PFSK-1 (cell line): ENCODE results near the gene GPR137B.

ENCODE experiments used
- FOXP2 ChIP-seq: optimal IDR thresholded peaks from 2 replicates; pipeline ENCODE3; 2011; ENCODE audit warnings: borderline replicate concordance, control low read depth, inconsistent platforms; ENCODE audit not compliant: insufficient read depth; ENCODE audit errors: extremely low read length, extremely low read depth
- POLR2AphosphoS5 ChIP-seq: IDR thresholded peaks from 2 replicates; pipeline ENCODE4 v1.6.1; 2012; ENCODE audit warnings: low read depth, mild to moderate bottlenecking, control low read depth, low read length, moderate library complexity
- REST ChIP-seq, 2 experiments: IDR thresholded peaks; 2 replicates each; pipeline versions ENCODE4 v1.6.1 to v1.8.0; 2011 to 2012; ENCODE audit warnings: low read depth in 2 of 2, low read length in 2 of 2, control low read depth in 1 of 2, inconsistent platforms in 1 of 2, mild to moderate bottlenecking in 1 of 2, moderate library complexity in 1 of 2; ENCODE audit not compliant: insufficient read depth in 1 of 2
- TAF1 ChIP-seq: IDR thresholded peaks from 2 replicates; pipeline ENCODE4 v1.6.1; 2012; ENCODE audit warnings: low read length, control low read depth, borderline replicate concordance; ENCODE audit not compliant: insufficient read depth

GRCh38 chr1:236150986-236151385 is 8.6 kb downstream of the GPR137B start:
- TF ChIP-seq POLR2AphosphoS5 (no peak), REST (IDR thresholded peaks at IDR 0.05; ENCODE audit: insufficient read depth in 1 of 2, low read depth in 2 of 2, low read length in 2 of 2) (no peak), TAF1 (no peak), FOXP2 (no peak)
